HG02763 (cell line): Measurements from ENCODE around the gene CUBN.

ENCODE experiments used
- ATAC-seq: cut with Tn5 transposase; IDR thresholded peaks from one replicate; pipeline ENCODE4 v1.9.1; 2021; ENCODE audit warnings: mild to moderate bottlenecking, moderate library complexity; ENCODE audit not compliant: unreplicated experiment

CUBN gene

DNA sequence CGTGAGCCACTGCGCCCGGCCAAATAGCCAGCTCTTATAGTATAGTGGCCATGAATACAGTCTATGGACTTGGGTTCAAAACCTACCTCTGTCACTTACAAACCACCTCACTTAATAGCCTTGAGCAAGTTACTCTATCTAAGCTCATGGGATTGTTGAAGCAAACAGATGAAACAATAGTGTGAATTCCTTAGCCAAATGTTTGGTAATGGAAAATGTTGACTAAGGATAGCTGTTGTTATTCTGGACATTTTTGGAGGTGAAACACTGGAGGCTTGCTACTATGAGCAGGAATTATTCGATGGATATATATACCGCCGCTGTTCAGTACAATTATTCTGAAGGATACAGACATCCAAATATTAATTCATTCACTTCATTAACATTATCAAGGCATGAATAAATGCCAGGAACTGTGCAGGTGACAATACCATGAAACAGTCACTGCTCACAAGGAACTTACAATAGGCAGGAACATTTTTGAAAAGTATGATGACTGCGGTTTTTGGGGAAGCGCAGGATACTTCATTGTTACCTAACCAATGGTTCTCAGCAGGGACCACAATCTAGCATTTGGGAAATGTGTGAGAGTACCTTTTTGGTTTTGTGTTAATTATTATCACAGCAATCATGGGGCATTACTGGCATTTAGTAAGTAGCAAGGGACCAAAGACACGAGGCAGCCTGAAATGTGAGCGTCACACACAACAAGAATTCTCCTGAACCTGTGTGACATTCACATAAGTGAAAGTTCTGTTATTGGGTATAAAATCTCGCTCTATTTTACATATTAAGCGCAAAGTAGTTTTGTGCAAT lies 55.7 kb downstream of the CUBN start:
- ATAC-seq, result no peak

DNA sequence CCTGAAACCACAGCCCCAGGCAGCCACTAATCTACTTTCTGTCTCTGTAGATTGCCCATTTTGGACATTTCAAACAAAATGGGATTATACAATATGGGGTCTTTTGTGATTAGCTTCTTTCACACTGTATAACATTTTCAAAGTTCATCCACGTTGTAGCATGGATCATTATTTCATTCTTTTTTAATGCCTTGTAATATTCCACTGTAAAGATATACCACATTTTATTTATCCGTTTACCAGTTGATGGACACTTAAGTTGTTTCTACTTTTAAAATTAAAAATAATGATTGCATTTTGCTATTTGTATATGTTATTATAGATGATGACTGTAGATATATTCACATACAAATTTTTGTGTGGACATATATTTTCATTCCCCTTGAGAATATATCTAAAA lies 60.7 kb downstream of the CUBN start:
- no peak for ATAC-seq

DNA sequence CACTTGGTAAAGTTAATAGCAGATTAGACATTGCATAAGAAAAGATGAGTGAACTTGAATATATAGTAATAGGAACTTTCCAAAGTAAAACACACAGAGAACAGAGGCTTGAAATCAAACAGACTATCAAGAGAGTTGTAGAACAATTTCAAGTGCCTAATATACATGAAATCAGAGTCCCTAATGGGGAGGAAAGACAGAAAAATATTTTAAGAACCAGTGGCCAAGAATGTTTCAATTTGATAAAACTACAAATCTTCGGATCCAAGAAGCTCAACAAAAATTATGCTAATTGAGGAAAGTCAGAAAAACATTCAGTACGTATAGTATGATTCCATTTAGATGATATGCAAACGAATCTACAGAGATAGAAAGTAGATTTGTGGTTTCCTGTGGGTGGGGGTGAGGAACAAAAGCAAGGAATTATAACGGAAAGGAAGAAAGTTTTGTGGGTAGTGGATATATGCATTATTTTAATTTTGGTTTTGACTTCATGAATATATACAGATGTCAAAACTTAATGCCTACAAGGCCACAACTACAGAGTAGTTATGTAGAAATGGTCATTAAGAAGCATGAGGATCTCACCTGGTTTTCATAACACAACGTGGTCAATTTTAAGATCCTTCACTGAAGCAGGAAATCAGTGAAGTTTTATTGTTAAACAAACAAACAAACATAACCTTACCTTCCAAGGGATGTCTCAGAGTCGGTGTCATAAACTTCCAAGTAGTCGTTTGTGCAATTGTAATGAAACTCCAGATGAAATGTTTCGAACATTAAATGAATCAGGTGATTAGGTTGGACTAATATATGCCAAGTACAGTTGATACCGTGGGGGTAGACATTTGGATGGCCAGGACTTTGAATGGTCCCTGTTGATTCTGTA lies 62.0 kb downstream of the CUBN start:
- ATAC-seq, result no peak

DNA sequence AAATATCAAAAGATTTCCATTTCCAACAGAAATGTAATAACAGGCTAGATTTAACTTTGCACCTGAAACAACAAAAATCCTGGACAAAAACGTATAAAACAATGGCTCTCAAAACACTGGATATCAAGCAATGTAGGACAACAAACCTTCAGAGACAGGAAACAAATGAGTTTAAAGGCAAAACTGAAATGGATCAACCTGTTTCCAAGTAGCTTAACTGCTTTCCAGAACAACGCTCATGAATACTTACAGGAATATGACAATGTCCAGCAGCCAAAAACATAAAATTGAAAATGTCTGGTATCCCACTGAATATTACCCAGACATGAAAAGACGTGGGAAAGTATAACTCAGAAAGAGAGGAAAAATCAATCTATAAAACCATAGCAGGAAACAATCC lies 62.8 kb downstream of the CUBN start:
- ATAC-seq, result no peak

DNA sequence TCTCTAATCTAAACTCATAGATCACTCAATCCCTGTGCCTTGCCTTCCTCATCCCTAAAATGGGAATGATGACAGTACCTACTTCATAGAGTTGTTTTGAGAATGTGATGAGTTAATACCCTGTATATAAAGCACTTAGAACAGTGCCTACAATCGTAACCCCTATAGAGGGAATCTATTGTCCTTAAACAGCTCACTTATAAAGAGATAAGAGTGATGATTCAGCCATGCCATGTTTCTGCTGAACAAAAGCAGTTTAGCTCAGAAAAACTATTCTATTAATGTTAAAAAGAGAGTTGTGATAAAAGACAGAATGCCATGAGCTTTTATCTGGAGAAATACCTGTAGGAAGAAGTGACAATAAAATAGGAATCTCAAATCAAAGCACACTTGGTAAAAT lies 63.6 kb downstream of the CUBN start:
- ATAC-seq, result no peak

DNA sequence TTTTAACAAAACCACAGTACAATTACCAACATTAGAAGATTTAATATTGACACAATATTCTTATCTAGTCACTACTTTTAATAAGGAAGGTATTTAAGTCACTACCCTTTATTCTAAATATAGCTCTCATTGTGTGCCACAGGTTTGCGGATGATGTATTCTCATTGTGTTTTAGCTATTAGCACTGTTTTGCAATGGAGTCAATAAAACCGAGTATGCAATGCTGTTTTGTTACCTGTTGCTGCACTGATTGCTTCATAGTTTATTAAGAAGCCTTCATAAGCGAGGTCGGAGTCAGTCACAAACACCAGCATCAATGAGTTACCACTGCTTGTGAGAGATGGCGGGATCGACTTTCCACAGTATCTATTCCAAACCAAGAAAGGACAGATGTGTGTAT lies 64.3 kb downstream of the CUBN start:
- no peak for ATAC-seq

DNA sequence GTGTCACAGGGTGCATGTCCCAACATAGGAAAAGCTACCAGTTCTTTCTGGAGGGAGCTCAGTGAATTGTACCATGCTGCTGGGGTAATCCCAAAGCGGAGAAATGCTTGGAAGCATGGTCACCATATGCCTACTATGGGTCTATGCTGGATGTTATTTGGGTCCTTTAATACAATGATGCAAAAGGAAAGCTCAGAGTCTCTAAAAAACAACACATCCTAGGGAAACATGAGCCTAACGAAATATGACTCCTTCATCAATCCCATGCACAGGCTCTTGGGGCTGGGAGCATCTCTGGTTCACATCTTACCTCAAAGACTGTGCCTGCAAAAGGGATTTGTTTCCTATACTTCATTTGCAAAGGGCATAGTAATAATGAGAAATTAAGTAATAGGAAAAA lies 65.2 kb downstream of the CUBN start:
- no peak for ATAC-seq

DNA sequence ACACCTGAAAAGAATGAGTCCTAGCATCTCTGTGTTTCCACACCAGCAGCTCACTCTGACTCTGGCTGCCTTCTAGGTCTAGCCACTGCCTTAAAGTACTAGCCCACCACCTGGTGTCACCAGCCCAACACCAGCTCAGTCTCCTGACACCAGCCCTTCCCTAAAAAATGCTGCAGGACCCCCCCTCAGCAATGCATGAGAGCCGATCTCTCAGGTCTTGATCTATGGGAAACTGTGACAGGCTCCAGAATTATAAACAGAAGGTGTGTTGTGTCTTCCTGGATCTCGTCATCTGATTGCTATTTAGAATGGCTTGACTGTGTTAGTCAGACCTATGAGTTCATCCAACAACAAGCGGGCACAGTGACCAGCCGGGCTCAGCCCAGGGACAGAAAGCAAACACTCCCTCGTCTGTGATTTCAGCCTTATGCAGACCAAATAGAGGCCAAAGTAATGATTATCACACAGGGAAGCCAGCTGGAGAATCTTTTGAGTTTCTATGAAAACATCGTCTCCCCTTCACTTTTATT lies 66.6 kb downstream of the CUBN start:
- ATAC-seq, result no peak

DNA sequence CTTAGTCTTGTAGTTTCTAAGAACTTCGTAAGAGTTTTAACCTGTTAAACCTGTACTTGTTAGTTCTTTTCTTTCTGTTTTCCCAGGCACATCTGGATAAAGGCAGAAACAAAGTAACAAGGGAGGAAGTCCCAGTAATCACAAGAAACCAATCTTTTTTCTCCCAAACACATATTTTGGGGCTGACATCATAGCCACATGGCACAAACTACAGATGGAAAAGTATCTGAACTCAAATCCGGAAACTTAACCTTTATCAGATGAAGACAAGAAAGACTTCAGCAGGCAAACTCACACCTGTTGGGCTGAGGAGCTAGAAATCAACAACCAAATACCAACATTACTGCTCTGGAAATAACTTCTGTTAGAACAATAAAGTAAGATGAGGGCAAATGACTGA lies 67.1 kb downstream of the CUBN start:
- ATAC-seq, result no peak

DNA sequence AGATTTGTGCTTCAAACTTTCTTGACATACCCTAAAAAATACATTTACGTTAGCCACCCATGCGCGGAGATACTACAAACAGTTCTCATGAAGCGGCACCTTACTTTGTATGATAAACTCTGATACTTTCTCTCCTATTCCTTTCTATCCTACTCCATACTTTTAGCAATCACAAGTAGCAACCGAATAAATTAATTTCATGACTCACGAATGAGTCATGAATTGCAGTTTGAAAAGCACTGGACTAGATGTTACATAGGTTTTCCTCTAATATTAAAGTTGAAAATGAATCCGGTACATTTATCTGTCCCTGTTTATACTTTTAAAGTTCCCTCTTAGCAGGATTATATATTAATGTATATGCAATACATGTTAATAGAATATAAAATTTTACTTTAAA lies 67.6 kb downstream of the CUBN start:
- ATAC-seq, result no peak

DNA sequence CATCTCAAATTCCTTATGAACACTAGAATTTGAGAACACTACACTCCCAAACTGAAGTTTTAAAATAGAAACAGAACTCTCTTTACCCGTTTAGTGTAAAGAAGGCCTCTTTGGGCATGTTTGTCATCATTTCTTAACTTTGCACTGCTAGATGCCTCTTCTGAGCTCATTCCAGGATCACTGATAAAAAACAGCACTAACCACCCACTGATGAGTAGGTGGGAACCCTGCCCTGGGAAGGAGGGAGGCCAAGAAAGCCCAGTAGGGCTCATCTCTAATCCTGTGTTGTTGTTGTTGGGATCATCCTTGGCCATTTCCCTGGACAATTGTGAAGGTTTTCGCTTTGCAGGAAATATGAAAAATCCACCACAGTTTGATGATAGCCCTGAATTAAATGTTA lies 68.2 kb downstream of the CUBN start:
- no peak for ATAC-seq

DNA sequence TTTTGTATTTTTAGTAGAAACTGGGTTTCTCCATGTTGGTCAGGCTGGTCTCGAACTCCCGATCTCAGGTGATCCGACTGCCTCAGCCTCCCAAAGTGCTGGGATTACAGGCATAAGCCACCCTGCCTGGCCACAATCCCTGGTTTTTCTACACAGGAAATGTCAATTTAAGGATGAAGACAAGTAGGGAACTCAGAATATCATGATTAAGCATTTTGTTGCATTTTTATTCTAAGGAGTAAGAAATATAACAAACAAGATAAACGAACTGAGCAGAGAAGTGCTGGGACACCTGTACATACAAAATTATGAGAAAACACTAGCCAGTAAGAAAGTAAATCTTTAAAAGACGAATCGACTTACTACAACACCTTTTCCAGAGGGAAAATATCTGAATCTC lies 69.3 kb downstream of the CUBN start:
- no peak for ATAC-seq

DNA sequence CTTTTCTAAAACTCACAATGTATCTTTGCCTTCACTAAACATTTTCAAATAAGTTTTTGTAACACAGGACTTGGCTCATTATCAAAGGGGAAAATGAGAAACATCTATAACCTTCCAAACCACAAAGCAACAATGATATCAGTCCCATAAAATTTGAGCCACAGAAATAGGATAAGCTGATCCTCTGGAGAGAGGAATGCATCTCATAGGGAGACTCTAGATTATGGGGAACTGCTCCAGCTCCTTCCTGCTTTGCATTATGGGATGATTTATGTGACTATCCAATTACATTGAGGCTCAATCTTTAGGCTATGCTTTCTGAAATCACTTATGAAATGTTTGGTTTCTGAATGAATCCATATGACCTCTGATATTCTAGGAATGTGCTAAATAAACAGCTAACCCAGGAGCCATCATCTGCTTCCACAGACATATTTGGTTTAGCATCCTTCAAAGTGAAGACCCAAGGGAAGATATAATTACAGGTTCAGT lies 70.4 kb downstream of the CUBN start:
- no peak for ATAC-seq

DNA sequence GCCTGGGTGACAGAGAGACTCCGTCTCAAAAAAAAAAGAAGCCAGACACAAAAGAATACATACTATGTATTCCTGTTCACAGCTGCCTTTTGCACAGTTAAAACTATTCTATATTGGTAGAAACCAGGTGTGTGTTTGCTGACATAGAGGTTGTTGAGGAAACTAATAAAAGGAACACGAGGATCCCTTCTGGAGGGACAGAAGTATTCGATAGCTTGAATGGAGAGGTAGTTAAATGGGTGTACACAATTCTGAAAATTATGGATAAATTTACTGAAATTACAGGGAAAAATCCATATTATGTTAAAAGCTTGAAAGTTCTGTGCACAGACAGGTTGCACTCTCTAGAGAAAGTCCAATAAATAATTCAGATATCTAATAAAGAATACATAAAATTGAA lies 71.5 kb downstream of the CUBN start:
- ATAC-seq, result no peak

DNA sequence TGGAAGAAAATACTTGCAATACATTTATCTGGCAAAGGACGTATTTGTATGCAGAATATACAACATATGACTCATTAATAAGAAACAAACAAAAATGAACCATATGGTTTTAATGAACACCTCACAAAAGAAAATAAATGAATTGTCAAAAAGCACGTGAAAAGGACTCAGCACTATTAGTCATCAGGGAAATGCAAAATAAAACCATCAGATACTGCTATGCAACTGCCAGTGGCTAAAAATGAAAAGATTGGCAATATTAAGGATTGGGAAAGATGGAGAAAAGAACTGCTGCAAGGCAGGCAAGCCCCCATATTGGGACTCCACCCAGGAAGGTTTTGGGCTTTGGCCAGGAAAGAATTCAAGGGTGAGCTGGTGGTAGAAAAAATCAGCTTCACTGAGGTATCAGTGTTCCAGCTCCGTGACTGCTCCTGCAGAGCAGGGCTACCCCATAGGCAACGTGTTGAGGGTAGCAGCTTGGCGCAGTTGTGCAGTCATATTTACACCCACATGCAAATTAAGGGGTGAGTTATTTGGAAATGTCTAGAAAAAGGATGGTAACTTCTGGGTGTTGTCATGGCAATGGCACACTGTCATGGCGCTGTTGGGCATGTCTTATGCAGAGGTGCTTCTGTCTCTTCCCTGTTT lies 72.7 kb downstream of the CUBN start:
- ATAC-seq, result no peak

DNA sequence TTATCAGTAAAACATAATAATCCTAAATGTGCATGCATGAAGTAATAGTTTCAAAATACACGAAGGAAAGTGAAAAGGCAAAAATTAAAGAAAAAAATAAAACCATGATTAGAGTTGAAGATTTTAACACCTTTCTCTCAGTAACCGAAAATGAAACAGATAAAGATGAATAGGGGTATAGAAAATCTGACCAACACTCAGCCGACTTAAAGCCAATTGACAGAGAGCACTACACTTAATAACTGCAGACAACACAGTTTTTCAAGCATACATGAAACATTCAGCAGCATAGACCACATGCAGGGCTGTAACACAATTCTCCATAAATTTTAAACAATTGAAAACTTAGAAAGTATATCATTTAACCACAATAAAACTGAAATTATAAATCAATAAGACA lies 76.1 kb downstream of the CUBN start:
- no peak for ATAC-seq

DNA sequence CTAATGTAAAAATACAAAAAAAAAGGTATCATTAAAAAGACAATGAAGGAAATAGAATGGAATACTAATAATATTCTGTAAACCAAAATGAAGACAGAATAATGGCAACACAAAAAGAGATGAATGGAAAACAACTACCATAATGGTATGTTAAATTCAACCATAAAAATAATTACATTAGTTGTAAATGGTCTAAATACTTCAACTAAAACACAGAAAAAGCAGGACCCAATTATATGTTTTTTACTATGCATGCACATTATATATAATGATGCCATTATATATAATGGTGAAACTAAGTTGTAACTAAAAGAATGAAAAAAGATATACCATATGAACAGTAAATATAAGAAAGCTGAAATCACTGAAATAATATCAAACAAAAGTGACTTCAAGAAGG lies 76.5 kb downstream of the CUBN start:
- no peak for ATAC-seq

DNA sequence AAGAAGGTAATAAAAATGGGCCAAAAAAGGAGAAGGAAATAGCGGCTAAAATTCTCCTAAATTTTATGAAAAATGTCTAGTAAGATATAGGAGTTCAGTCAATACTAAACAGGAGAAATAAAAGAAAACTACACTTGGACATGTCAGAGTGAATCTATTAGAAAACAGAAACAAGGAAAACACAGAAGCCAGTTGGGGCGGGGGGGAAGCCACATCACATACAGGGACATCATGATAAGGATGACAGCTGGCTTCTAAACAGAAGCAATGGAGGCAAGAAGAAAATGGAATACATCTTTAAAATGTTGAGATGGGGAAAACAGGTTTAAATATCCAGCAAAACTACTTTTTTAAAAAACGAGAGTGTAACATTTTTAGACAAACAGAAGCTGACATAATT lies 77.8 kb downstream of the CUBN start:
- no peak for ATAC-seq

DNA sequence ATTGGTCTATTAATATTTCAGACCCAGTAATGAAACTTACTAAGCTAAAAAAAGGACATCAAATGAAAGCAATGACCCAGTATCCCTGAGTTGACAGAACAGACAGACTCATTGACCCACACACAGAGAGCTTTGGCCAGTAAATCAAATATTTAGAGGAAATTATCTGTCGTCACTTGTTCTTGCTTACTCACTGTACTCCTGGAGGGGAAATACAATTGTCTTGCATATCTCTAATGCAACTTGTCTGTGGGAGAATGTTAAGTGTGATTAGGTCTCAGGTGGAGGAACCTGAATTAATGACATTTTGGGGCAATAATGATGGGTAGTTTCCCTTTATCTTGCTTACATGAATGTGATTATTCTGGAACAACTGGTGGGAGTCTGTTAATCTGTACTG lies 80.4 kb downstream of the CUBN start:
- no peak for ATAC-seq

DNA sequence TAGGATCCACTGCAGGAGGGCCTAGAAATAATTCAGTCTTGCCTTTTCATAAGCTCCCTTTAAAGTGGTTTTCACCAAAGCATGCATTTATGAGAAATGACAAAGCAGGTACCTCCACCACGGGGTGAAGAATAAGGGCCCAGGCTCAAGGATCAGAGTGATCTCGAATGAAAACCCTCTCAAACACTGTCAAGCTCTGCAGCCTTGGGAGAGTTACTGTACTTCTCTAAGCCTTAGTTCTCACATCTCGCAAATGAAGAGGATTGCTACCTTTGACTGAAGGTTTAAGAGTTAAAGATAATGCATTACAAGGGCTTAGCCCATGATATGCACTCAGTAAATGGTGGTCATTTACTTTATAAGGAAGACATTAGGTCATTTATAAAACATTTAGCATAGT lies 81.7 kb downstream of the CUBN start:
- no peak for ATAC-seq

DNA sequence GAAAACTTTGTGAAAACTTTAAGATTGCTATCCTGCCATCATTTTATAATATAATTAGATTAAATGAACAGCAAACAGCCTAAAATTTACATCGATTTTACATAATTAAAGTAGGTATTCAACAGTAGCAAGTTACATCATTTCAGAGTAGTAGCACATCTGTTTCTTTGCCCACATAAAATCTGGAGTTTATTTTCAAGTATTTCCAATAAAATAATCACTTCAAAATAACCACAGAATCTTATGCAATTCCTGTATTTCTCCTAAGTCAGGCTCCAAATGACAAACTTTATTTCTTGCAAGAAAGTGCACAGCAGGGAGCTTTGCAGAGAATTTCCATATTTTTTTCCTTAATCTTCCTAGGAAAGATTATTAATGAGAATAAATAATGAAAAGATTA lies 82.6 kb downstream of the CUBN start:
- ATAC-seq, result no peak
